Smooth muscle cell (in vitro differentiated cells): ENCODE results near the gene MYO5B. TPM values are rescaled to one million over a fixed set of nuclear protein-coding genes. Genes with fewer than 3 reads are reported as not detected.

Source experiments
- DNase-seq: peaks from one replicate; lab custom pipeline; 2025; ENCODE audit not compliant: unreplicated experiment; lab: John Stamatoyannopoulos, UW
- H2AFZ ChIP-seq: fragments of 200-600 bp; sonication (generic); 2 replicates; pipeline ENCODE4 v1.6.0; 2016; ENCODE audit warnings: antibody characterized with exemption, low read depth, mild to moderate bottlenecking
- H3F3A ChIP-seq: fragments of 200-600 bp; sonication (generic); 2 replicates; pipeline ENCODE4 v1.6.0; 2017; ENCODE audit warnings: antibody characterized with exemption, low read depth
- H3K27ac ChIP-seq: fragments of 200-600 bp; sonication (generic); 2 replicates; pipeline ENCODE4 v1.5.1; 2016; ENCODE audit warnings: low read depth, mild to moderate bottlenecking
- H3K27me3 ChIP-seq: fragments of 200-600 bp; sonication (generic); 2 replicates; pipeline ENCODE4 v1.6.1; 2016; ENCODE audit warnings: low read depth, mild to moderate bottlenecking
- H3K36me3 ChIP-seq: fragments of 200-600 bp; sonication (generic); 2 replicates; pipeline ENCODE4 v1.5.1; 2016; ENCODE audit warnings: low read depth
- H3K4me1 ChIP-seq: fragments of 200-600 bp; sonication (generic); 2 replicates; pipeline ENCODE4 v1.5.1; 2016; ENCODE audit warnings: low read depth
- H3K4me2 ChIP-seq: fragments of 200-600 bp; sonication (generic); 2 replicates; pipeline ENCODE4 v1.6.0; 2016; ENCODE audit warnings: mild to moderate bottlenecking
- H3K4me3 ChIP-seq: fragments of 200-600 bp; sonication (generic); 2 replicates; pipeline ENCODE4 v1.5.1; 2016; ENCODE audit warnings: mild to moderate bottlenecking
- H3K79me2 ChIP-seq: fragments of 200-600 bp; sonication (generic); 2 replicates; pipeline ENCODE4 v1.6.0; 2016; ENCODE audit warnings: low read depth, mild to moderate bottlenecking
- H3K9ac ChIP-seq: fragments of 200-600 bp; sonication (generic); 2 replicates; pipeline ENCODE4 v1.6.0; 2016; ENCODE audit warnings: low read depth
- H3K9me3 ChIP-seq: fragments of 200-600 bp; sonication (generic); replicated peaks from 2 replicates; pipeline ENCODE4 v1.5.1; 2016; ENCODE audit warnings: low read depth
- H4K20me1 ChIP-seq: fragments of 200-600 bp; sonication (generic); 2 replicates; pipeline ENCODE4 v1.6.0; 2016; ENCODE audit warnings: low read depth
- CTCF ChIP-seq: fragments of 200-600 bp; sonication (generic); IDR thresholded peaks from 2 replicates; pipeline ENCODE4 v1.5.1; 2017; ENCODE audit warnings: borderline replicate concordance, mild to moderate bottlenecking, antibody characterized with exemption; ENCODE audit not compliant: insufficient read depth, poor library complexity, severe bottlenecking
- WGBS: methylation state at CpG from one replicate; pipeline ENCODE4 v1.1.7; 2016; ENCODE audit warnings: low lambda C conversion rate; 5-methylcytosine and 5-hydroxymethylcytosine counted together
- polyA plus RNA-seq: library from polyadenylated mRNA; unstranded; fragments of >200 nt; fragmentation: Nextera tagmentation; extraction: Ambion mirVana; gene quantifications from 2 replicates; pipeline ENCODE4 v1.2.1, GENCODE V29; 2016
- total RNA-seq: library from RNA; depleted of rRNA; stranded (reverse); fragments of >200 nt; gene quantifications from 2 replicates; pipeline ENCODE4 v1.2.3, GENCODE V29; 2014

The MYO5B gene
- total and polyA plus RNA-seq, 2 experiments from 2014 or later: 1.7 to 25.3 TPM

- H3K79me2 ChIP-seq: no peaks in the 10 kb centered on the region
- no peak for DNase-seq
- no peak overlapping the region for H2AFZ ChIP-seq
- H3K27ac ChIP-seq: no peak overlapping the region
- no peak for TF ChIP-seq CTCF
- H3K9ac ChIP-seq: no peak overlapping the region
- no peaks in the 10 kb centered on the region for H3F3A ChIP-seq
- no peaks in the 10 kb centered on the region for H3K9me3 ChIP-seq
- H4K20me1 ChIP-seq: no peaks in the 10 kb centered on the region
- no peaks in the 10 kb centered on the region for H3K27me3 ChIP-seq
- no peaks in the 10 kb centered on the region for H3K4me1 ChIP-seq
- H3K36me3 ChIP-seq: no peaks in the 10 kb centered on the region
- H3K4me2 ChIP-seq: no peak overlapping the region
- whole genome bisulfite sequencing: 89% methylated on average over 4 of the region's 4 CpGs
- H3K4me3 ChIP-seq: no peak overlapping the region
Observed at GRCh38 chr18:50011813-50012435, 183.0 kb downstream of the MYO5B start.

- Histone ChIP-seq H3K4me2 (no peak overlapping the region), H3K27me3 (no peaks in the 10 kb centered on the region), H4K20me1 (no peaks in the 10 kb centered on the region), H3F3A (no peaks in the 10 kb centered on the region), H3K36me3 (no peaks in the 10 kb centered on the region), H3K4me1 (no peaks in the 10 kb centered on the region), H3K9me3 (no peaks in the 10 kb centered on the region), H3K9ac (no peak overlapping the region), H3K79me2 (no peaks in the 10 kb centered on the region), H2AFZ (no peak overlapping the region), H3K27ac (no peak overlapping the region), H3K4me3 (no peak overlapping the region)
- peak; percentile 47 for TF ChIP-seq CTCF
- WGBS: 91% methylated on average over 3 of the region's 3 CpGs
- DNase-seq: no peak
Observed at GRCh38 chr18:50009773-50010335, 185.1 kb downstream of the MYO5B start.

- Histone ChIP-seq H2AFZ (no peak overlapping the region), H3K36me3 (no peaks in the 10 kb centered on the region), H3K9me3 (no peaks in the 10 kb centered on the region), H3K27me3 (no peaks in the 10 kb centered on the region), H3K4me2 (no peak overlapping the region), H3K4me1 (no peaks in the 10 kb centered on the region), H3K9ac (no peak overlapping the region), H3K4me3 (no peak overlapping the region), H3K79me2 (no peaks in the 10 kb centered on the region), H3F3A (no peaks in the 10 kb centered on the region), H4K20me1 (no peaks in the 10 kb centered on the region), H3K27ac (no peak overlapping the region)
- DNase-seq: no peak
- WGBS: 80% methylated on average over 3 of the region's 3 CpGs
- no peak for TF ChIP-seq CTCF
Observed at GRCh38 chr18:50008306-50008705, 186.6 kb downstream of the MYO5B start.

GRCh38 chr18:50006470-50007046, 188.4 kb downstream of the MYO5B start:
- Histone ChIP-seq H3K4me1 (no peaks in the 10 kb centered on the region), H4K20me1 (no peaks in the 10 kb centered on the region), H3K9ac (no peak overlapping the region), H3K27me3 (no peaks in the 10 kb centered on the region), H3K79me2 (no peaks in the 10 kb centered on the region), H3K27ac (no peak overlapping the region), H2AFZ (no peak overlapping the region), H3K9me3 (no peaks in the 10 kb centered on the region), H3K36me3 (no peaks in the 10 kb centered on the region), H3F3A (no peaks in the 10 kb centered on the region), H3K4me2 (no peak overlapping the region), H3K4me3 (no peak overlapping the region)
- DNase-seq: no peak
- WGBS: 92% methylated on average over 2 of the region's 2 CpGs
- no peak for TF ChIP-seq CTCF
